ENCODE measurements around the gene ZFAND5. TPM values are rescaled to one million over a fixed set of nuclear protein-coding genes. Genes with fewer than 3 reads are reported as not detected.
A peak's percentile ranks its signal among the peaks of the same experiment; 100 is the strongest.

Gene ZFAND5
- total and polyA plus RNA-seq, 2 of the 13 experiments (the other 11 are each of a cell fraction or from before 2014, with no cell fraction given) = 53.4 to 60.2 TPM

DNA sequence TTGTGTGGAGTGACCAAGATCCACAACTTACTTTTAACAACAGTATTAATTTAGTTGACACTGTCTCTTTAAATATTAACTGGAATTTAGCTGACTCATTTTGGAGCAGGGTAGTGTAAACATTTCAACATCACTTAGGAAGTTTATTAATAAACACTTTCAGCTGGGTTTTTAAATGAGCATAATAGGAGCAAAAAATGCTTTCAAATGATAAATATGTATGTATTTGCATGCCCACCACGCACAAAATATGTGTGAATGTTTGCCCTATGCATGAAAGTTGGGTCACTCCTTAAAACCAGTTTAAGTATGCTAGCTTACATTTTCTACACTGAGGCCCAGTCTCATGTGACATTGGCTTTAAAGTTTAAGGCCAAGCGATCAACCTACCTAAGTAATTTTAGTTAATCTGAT lies 2.9 kb downstream of the ZFAND5 start (continued):
- TF ChIP-seq, protein P1, sequence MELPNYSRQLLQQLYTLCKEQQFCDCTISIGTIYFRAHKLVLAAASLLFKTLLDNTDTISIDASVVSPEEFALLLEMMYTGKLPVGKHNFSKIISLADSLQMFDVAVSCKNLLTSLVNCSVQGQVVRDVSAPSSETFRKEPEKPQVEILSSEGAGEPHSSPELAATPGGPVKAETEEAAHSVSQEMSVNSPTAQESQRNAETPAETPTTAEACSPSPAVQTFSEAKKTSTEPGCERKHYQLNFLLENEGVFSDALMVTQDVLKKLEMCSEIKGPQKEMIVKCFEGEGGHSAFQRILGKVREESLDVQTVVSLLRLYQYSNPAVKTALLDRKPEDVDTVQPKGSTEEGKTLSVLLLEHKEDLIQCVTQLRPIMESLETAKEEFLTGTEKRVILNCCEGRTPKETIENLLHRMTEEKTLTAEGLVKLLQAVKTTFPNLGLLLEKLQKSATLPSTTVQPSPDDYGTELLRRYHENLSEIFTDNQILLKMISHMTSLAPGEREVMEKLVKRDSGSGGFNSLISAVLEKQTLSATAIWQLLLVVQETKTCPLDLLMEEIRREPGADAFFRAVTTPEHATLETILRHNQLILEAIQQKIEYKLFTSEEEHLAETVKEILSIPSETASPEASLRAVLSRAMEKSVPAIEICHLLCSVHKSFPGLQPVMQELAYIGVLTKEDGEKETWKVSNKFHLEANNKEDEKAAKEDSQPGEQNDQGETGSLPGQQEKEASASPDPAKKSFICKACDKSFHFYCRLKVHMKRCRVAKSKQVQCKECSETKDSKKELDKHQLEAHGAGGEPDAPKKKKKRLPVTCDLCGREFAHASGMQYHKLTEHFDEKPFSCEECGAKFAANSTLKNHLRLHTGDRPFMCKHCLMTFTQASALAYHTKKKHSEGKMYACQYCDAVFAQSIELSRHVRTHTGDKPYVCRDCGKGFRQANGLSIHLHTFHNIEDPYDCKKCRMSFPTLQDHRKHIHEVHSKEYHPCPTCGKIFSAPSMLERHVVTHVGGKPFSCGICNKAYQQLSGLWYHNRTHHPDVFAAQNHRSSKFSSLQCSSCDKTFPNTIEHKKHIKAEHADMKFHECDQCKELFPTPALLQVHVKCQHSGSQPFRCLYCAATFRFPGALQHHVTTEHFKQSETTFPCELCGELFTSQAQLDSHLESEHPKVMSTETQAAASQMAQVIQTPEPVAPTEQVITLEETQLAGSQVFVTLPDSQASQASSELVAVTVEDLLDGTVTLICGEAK (IDR thresholded peaks at IDR 0.05) = no peak
- TF ChIP-seq, protein P1 (CRISPR knock-in tag; IDR thresholded peaks at IDR 0.05) = no peak
- no peak for TF ChIP-seq ZBTB3 (CRISPR knock-in tag; IDR thresholded peaks at IDR 0.05; ENCODE audit: borderline replicate concordance, low read depth)
- peak; percentile 43 for TF ChIP-seq MAFF (IDR thresholded peaks at IDR 0.05; ENCODE audit: low read depth, low read length)
- TF ChIP-seq MBNL3 (CRISPR knock-in tag; conservative IDR thresholded peaks at IDR 0.05) = no peak
- no peak for TF ChIP-seq NCOA2 (CRISPR knock-in tag; IDR thresholded peaks at IDR 0.05)
- no peak for TF ChIP-seq PHF8 (CRISPR knock-in tag; IDR thresholded peaks at IDR 0.05)
- no peak for TF ChIP-seq SOX13 (IDR thresholded peaks at IDR 0.05)
- TF ChIP-seq SOX13 (CRISPR knock-in tag; conservative IDR thresholded peaks at IDR 0.05 in 1 of 2, IDR thresholded peaks at IDR 0.05 in 1 of 2) = peak in 1 of 2 experiments; percentile 7; a peak in 1 of 4 replicates
- TF ChIP-seq, protein P2, sequence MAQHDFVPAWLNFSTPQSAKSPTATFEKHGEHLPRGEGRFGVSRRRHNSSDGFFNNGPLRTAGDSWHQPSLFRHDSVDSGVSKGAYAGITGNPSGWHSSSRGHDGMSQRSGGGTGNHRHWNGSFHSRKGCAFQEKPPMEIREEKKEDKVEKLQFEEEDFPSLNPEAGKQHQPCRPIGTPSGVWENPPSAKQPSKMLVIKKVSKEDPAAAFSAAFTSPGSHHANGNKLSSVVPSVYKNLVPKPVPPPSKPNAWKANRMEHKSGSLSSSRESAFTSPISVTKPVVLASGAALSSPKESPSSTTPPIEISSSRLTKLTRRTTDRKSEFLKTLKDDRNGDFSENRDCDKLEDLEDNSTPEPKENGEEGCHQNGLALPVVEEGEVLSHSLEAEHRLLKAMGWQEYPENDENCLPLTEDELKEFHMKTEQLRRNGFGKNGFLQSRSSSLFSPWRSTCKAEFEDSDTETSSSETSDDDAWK (CRISPR knock-in tag; IDR thresholded peaks at IDR 0.05) = no peak
- TF ChIP-seq, protein P3, sequence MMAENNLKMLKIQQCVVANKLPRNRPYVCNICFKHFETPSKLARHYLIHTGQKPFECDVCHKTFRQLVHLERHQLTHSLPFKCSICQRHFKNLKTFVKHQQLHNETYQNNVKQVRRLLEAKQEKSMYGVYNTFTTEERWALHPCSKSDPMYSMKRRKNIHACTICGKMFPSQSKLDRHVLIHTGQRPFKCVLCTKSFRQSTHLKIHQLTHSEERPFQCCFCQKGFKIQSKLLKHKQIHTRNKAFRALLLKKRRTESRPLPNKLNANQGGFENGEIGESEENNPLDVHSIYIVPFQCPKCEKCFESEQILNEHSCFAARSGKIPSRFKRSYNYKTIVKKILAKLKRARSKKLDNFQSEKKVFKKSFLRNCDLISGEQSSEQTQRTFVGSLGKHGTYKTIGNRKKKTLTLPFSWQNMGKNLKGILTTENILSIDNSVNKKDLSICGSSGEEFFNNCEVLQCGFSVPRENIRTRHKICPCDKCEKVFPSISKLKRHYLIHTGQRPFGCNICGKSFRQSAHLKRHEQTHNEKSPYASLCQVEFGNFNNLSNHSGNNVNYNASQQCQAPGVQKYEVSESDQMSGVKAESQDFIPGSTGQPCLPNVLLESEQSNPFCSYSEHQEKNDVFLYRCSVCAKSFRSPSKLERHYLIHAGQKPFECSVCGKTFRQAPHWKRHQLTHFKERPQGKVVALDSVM (CRISPR knock-in tag; IDR thresholded peaks at IDR 0.05) = 0 out of 2 replicates have a peak, but pooled peaks have one; percentile 15
- TF ChIP-seq FLYWCH1 (CRISPR knock-in tag; IDR thresholded peaks at IDR 0.05) = no peak
- no peak for TF ChIP-seq YY1 (IDR thresholded peaks at IDR 0.05; ENCODE audit: insufficient read depth, insufficient replicate concordance, low read depth, low read length)
- no peak for TF ChIP-seq TSC22D2 (CRISPR knock-in tag; IDR thresholded peaks at IDR 0.05; ENCODE audit: borderline replicate concordance)
- TF ChIP-seq, protein P4, sequence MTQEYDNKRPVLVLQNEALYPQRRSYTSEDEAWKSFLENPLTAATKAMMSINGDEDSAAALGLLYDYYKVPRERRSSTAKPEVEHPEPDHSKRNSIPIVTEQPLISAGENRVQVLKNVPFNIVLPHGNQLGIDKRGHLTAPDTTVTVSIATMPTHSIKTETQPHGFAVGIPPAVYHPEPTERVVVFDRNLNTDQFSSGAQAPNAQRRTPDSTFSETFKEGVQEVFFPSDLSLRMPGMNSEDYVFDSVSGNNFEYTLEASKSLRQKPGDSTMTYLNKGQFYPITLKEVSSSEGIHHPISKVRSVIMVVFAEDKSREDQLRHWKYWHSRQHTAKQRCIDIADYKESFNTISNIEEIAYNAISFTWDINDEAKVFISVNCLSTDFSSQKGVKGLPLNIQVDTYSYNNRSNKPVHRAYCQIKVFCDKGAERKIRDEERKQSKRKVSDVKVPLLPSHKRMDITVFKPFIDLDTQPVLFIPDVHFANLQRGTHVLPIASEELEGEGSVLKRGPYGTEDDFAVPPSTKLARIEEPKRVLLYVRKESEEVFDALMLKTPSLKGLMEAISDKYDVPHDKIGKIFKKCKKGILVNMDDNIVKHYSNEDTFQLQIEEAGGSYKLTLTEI (CRISPR knock-in tag; conservative IDR thresholded peaks at IDR 0.05) = no peak
- no peak for TF ChIP-seq SIX4 (CRISPR knock-in tag; IDR thresholded peaks at IDR 0.05)
- TF ChIP-seq EZH2 (conservative IDR thresholded peaks at IDR 0.05; ENCODE audit: low read depth, low read length) = no peak

Measured in HepG2 (cell line).